CD4-positive, alpha-beta T cell treated with Interleukin-6 at 100 ng/mL for 8 hours (primary cell): ENCODE data around the gene SLC7A6.
A peak's percentile ranks its signal among the peaks of the same experiment; 100 is the strongest.
"Not testable (repeated sequence)": the region's sequence is repeated elsewhere in the genome, so short reads cannot be mapped to it uniquely, and the experiment has no call there.

Experiments
- DNase-seq: peaks from one replicate; pipeline ENCODE4 v3.0.0-alpha.2; 2020; ENCODE audit warnings: mixed read lengths, low spot score

Gene SLC7A6

DNA sequence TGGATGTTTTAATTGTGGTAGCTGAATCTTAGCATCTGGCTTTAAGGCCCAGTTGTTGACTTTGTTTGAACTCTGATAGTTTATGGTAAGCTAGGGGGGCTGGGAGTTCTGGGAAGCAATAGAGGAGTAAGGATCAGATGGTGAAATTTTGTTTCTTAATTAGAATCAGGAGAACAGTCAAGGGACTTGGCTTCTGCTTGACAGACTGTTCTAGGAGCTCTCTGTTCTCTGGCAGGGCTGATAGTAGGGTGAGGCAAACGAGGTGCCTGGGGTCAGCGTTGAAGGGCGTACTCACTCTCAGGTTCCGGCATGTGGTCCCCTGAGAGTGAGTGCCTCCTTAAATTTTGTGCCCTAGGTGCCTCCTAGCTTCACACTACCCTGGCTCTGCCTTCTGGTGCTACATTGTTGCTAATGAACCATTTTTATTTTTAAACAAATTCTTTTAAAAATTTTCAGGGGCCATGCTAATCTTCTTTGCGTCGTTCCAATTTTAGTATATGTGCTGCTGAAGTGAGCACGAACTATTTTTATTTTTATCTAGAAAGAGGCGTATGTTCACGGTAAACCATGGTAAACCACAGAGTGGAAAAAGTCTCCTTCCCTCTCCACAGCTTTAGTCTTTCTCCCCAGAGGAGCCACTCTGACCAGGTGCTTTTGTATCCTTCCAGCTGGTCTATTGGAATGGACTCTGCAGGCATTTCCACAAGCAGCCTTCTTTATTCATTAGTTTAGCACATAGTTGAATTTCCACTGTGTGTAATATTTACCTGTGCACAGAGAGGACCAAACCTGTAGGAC, 19.7 kb downstream of the SLC7A6 start:
- DNase-seq: no peak

DNA sequence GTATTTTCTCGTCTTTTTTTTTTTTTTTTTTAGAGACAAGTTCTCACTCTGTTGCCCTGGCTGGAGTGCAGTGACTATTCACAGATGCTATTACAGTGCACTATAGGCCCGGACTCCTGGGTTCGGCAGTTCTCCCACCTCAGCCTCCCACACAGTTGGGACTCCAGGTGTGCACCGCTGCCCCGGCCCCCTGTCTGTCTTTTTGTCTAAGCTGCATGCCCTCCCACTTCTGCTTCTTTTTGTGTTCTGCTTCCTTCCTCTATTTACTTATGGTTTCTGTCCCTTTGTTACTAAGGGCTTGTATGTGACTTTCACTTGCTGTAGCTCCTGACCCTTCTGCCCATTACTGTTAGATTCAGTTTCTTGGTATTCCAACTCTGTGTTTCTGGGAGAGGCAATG, 20.5 kb downstream of the SLC7A6 start:
- no peak for DNase-seq

DNA sequence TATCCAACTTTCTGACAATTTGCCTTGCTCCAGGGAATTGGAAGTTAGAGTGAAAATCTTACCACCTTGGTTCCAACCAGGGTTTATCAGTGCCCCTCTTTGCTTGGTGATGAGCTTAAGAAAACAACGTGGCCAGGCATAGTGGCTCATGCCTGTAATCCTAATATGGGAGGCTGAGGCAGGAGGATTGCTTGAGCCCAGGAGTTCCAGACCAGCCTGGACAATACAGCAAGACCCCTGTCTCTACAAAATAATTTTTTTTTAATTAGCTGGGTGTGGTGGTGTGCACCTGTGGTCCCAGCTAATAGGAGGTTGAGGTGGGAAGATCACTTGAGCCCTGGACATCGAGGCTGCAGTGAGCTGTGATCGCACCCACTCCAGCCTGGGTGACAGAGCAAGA, 21.4 kb downstream of the SLC7A6 start:
- DNase-seq: no peak

DNA sequence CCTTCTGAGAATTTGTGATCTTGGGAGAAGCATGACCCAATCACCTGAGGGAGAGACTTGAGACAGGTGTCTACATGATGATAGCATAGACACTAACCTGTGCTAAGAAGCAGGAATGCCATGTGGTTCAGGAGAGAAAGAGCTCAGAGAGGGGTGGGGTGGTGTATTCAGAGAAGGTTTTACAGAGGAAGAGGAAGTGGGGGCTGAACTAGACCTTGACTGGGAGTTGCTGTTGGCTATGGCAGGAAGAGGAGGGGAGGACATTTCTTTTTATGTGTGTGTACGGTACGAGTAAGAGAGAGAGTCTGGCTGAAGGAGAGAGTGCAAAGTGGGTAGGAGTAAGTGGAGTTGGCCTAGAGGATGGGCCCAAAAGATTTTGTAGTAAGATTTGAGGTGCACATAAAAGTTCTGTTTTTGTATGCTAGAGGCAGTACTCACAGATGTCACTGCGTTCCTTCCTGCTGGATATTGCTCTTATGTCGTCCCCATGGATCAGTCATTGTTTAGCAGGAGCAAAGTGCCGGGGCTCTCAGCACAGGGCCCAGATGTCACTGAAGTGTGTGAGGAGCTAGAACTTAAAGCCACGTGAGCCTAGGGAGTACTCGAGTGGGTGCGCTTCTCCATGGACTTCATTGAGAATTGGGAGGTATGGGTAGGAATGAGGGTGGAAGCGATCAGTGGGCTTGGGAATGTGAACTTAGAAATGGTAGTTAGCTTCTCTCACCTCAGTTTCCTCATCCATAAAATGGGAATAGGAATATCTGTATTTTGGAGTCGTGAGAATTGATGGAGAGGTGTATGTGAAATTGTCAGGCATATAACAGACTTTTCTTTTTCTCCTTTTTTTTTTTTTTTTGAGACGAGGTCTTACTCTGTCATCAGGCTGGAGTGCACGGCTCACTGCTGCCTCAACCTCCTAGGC, 22.1 kb downstream of the SLC7A6 start:
- peak; percentile 71 for DNase-seq

DNA sequence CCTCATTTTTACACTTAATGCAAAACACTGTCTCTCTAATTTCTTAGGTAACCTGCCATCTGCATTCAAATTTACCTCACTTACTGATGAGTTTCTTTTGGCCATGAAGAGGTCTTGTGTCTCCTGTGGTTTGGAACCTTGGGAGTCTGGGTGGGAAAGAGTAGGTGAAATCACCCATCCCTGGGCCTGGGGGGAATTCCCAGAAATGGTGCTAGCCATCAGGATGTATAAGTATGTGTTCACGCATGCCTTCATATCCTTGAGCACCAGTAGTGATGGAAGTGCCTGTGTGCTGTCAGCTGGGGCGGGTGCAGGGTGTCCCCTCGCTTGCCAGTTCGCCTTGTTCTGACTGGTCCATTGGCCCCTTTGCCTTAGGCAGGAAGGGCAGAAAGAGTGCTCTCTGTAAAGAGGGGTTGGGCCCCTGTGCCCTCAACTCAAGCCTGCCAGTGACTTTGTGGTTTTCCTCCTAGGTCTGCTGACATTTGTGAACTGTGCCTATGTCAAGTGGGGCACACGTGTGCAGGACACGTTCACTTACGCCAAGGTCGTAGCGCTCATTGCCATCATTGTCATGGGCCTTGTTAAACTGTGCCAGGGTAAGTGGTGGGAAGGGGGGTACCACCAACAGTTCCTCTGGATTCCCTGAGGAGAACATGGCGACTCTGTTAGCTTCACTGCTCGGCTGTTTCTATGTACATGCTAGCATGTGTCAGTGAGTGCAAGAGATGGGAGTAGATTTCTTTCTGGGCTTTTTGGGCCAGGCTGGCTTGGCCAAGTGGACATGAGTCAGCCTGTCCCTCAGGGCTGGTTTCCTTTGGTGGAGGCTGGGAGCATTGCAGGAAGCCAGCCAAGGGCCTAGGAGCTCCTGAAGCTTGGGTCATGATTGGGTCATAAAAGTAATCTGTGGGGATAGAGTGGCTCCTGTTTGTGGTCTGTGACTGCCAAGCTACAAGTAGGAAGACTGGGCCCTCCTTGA, 23.2 kb downstream of the SLC7A6 start:
- peak; percentile 67 for DNase-seq

DNA sequence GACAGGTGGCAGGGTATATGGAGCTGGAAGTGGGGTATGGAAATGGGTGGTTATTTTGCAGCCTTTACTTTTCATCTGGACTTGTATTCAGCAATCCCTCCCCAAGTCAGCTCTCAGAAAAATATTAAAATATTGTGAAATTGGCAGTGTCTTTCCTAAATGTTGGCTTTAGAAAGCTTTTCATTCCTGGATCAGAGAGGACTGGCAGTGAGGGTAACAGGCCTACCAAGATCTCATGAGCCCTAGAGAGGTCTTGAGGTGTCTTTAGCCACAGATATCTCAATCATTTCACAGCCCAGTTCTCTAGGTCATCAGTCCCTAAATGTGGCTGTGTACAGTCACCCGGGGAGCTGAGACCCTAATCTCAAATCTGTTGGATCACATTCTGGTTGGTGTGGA, 23.9 kb downstream of the SLC7A6 start:
- no peak for DNase-seq

DNA sequence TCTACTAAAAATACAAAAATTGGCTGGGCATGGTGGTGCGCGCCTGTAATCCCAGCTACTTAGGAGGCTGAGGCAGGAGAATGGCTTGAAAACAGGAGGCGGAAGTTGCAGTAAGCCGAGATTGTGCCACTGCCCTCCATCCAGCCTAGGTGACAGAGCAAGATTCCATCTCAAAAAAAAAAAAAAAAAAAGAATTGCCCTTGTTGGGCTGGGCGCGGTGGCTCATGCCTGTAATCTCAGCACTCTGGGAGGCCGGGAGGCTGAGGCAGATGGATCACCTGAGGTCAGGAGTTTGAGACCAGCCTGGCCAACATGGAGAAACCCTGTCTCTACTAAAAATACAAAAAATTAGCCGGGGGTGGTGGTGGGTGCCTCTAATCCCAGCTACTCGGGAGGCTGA, 24.5 kb downstream of the SLC7A6 start:
- DNase-seq: not testable (repeated sequence)

DNA sequence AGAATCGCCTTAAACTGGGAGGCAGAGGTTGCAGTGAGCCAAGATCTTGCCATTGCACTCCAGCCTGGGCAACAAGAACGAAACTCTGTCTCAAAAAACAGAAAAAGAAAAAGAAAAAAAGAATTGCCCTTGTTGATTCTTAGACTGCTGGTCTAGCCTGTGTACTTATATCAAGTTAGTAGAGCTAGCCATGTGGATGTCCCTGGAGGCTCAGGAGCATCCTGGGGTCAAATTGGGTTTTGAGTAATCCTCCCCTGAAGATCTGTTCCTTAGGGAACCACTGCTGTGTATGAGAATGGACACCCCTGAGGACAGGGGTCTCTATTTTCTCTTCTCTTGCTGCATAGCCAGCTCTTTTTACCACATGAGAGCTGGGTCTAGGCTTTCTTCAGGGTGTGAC, 24.9 kb downstream of the SLC7A6 start:
- no peak for DNase-seq

DNA sequence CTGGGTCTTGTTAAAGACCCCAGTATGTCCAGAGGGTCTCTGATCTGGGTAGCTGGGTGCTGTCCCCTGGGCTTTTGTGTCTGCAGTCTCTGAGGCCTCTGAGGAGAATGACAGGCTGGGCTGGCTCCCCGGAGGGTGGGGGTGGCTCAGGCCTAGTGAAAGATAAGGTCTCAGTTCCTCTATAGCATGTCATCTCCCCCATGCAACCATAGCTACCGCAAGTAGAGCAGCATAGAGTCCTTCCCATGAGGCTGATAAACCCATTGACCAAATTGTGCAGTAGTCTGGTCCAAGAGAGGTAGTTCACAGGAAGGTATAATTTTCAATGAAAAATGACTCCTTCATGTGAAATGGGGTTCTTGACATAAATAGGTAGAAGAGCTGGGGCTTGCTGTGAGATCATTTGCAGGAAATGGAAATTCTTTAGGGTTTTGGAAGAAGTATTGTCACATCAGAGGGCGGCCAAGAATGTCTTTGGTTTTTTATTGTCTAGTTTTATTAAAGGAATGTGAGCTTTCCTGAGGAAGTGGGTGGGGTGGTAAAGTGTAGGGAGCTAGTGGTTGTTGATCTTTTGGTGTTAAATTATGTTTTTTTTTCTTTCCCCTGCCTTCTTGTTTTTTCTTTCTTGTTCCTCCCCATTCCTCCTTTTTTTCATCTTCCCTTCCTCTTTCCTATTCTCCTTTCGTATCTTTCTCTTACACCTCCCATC, 25.4 kb downstream of the SLC7A6 start:
- peak; percentile 51 for DNase-seq

DNA sequence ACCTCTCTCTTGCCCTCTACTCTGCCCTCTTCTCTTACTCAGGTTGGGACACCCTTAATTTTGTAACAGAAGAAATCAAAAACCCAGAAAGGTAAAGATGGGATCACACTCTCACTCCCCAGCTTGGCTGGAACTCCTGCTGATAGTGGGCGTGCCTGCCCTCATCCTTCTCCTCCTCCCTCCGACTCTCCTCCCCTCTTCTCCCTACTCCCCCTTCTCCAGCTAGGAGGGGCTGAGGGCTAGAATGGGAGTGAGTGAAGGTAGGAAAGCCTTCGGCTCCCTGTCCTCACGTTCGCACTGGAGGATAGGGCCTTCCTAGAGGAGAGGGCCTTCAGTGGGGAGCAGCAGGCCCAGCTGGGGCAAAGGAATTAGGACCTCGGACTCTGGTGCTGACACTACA, 26.1 kb downstream of the SLC7A6 start:
- DNase-seq: no peak

DNA sequence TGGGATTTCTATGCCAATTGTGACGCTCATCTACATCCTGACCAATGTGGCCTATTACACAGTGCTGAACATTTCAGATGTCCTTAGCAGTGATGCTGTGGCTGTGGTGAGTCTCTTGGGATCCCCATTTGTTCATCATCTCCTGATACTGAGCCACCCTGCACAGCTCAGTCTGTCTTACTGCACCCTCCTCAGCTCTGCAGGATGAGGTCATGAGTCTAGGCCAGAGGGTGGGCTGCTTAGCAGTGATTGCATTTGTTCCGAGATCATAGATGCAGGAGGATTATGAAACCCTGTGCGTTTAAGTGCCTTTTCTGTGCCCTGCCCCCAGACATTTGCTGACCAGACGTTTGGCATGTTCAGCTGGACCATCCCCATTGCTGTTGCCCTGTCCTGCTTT, 26.9 kb downstream of the SLC7A6 start:
- no peak for DNase-seq

DNA sequence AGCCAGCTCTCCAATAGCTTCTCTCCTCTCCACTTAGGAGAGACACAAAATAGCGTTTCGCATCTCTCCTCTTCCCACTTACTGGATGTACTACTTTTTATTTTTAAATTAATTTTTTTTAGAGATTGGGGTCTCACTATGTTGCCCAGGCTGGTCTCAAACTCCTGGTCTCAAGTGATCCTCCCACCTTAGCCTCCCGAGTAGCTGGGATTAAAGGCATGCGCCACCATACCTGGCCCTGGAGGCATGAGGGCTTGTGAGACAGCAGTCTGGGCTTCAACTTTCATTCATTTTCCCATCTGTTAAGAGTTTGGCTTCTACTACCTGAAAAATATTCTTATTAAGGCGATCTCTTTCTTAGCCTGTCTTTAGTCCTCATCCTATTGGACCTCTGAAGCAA, 28.1 kb downstream of the SLC7A6 start:
- no peak for DNase-seq

DNA sequence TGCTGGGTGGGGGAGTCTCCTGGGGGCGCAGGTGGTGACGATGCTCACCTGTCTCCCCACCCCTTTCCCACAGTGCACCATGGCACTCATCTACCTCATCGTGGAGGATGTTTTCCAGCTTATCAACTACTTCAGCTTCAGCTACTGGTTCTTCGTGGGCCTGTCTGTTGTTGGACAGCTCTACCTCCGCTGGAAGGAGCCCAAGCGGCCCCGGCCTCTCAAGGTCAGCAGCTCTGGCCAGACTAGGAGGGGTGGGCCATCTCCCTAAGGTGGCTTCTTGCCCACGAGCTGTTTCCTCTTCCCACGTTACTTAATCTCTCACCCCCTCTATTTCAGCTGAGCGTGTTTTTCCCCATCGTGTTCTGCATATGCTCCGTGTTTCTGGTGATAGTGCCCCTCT, 32.0 kb downstream of the SLC7A6 start:
- no peak for DNase-seq

DNA sequence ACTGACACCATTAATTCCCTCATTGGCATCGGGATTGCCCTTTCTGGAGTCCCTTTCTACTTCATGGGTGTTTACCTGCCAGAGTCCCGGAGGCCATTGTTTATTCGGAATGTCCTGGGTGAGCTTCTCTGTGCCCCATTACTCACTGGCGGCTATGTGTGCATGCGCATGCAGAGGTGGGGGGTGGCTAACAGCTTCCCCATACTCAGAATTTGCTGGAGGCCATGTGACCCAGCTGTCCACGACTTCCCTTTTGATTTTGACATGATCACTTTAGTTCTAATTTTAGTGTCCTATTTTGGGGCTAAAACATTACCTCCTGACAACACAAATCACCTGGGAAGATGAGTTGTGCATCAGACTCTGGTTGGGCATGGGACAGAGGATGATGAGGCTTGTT, 32.4 kb downstream of the SLC7A6 start:
- no peak for DNase-seq

DNA sequence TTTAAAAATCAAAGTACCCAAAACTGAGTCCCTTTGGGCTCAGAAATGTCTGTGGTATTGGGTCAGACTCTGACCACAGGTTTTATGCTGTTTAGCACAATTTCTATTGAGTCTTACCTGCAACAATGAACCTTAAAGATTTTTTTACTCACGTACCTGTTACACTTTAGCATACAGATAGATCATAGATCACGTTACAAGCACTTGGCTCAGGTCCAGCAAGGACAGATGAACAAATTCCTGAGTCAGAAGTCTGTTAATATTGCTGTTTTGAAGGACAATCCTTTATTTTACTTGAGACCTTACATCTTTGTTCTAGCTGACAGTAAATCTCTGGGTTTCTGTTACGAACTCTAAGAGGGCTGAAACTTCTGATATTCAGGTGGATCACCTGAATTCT, 33.6 kb downstream of the SLC7A6 start:
- no peak for DNase-seq

DNA sequence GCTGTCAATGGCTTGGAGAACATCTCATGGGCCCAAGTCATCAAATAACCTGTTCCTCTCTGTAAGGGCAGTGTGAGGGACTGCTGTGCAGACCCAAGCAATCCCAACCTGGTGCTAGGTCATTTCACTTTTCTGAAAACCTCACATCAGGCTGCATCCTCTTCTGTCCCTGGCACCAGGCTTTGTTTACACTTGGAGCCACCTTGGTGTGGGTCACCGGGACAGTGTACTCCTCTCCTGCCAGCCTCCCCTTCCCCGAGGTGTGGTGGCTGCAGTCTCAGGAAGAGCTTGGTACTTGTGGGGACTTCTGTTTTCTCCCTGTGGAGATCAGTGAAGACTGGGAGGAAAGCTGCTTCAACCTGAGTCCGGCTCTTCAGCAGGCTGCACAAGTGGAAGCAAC, 34.0 kb downstream of the SLC7A6 start:
- no peak for DNase-seq

DNA sequence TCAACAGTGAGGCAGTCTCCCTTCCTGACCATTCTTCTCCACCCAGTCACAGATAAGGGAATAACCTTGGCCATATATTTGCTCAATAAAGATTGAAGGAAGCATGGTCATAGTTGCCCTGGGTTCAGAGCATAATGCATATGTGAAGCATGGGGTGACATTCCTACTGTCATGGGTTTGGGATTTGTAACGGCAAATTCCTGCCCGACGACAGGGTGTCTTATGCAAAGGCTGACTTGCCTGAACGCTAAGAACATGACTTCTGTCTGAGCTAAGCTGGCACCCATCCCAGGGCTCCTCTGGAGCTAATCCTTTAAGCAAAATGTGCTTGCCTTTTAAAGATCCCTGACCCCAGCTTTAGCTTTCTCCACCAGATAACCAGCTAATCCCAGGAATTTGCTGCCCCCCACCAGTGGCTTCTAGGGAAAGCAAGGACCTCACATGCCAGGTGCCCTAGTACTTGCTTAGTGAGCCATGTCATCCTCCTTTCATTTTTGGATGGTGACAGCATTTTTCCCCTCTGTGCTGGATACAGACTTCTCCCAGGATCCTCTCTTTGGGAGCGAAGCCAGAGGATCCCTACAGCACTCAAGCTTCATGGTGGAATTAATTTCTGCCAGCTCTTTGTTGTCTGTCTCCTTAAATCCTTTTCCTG, 34.7 kb downstream of the SLC7A6 start:
- no peak for DNase-seq

DNA sequence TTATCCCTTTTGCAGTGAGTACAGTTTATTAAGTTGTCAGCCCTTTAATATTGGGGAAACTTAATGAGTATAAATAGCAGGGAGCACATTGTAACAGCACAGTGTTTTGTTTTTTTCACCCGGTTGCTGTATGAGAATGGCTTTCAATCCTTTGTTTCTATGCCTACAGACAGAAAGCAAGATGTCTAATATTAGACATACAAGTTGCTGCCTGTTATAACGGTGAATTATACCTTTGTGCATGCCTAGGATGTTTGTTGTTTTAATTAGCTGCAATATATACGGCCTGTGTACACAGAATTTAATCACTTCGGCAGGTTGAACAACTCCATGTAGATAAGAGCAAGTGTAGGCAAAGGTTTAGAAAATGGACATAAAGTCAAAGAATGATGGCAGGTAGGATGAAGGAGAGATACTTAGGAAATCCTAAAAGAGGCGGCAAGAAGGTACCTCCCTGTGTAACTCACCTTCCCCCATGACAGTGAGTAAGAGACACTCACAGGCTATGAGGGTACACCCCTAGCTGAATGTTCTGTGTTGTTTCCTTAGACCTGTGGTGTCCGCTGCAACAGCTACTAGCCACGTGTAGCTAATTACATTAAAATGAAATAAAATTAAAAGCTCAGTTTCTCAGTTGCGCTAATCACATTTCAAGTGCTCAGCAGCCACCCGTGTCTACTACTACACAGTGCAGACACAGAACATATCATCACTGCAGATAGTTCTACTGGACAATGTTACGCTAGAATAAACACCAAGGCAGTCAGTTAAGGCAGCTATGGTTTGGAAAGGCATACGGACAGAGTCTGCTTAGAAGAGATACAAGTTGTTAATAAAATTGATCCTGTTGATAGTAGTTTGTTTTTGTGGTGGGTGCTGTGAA, 35.5 kb downstream of the SLC7A6 start:
- no peak for DNase-seq

DNA sequence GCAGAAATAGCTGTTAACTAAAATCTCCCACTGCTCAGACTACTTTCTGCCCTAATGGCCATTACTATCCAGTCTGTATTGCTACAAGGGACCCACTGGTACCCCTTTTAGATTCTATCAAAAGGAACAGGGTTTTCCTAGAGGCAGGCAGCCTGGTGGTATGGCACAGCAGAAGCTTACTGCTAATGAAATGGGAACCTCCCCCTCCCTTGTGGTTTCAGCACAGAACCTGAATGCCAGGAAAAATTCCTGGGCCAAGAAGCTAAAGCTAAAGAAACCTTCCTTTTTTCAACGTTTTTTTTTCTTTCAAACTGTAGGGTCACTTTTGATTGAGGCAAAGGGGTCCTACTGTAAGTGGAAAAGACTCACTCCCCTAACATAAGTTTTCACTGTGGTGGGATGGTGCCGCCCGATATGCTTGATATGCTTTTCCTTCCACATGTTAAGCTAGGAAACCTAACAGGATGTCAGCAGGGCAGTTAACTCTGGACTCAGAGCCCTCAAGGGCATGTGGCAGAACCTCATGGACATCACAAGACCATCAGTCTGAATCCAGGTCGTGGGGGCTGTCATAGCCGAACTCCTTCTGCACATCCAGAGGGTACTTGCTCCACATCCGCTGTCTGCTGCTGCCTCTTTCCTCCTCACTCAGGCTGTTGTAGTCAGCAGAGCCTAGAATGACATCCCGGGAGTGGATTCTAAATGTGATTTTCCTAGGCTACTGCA, 36.6 kb downstream of the SLC7A6 start:
- DNase-seq: no peak
